Smooth muscle cell (in vitro differentiated cells): Measurements from ENCODE around the gene SCP2D1. TPM values are rescaled to one million over a fixed set of nuclear protein-coding genes. Genes with fewer than 3 reads are reported as not detected.

Source experiments
- DNase-seq: peaks from one replicate; lab custom pipeline; 2025; ENCODE audit not compliant: unreplicated experiment; lab: John Stamatoyannopoulos, UW
- H2AFZ ChIP-seq: fragments of 200-600 bp; sonication (generic); 2 replicates; pipeline ENCODE4 v1.6.0; 2016; ENCODE audit warnings: antibody characterized with exemption, low read depth, mild to moderate bottlenecking
- H3F3A ChIP-seq: fragments of 200-600 bp; sonication (generic); 2 replicates; pipeline ENCODE4 v1.6.0; 2017; ENCODE audit warnings: antibody characterized with exemption, low read depth
- H3K27ac ChIP-seq: fragments of 200-600 bp; sonication (generic); 2 replicates; pipeline ENCODE4 v1.5.1; 2016; ENCODE audit warnings: low read depth, mild to moderate bottlenecking
- H3K27me3 ChIP-seq: fragments of 200-600 bp; sonication (generic); 2 replicates; pipeline ENCODE4 v1.6.1; 2016; ENCODE audit warnings: low read depth, mild to moderate bottlenecking
- H3K36me3 ChIP-seq: fragments of 200-600 bp; sonication (generic); 2 replicates; pipeline ENCODE4 v1.5.1; 2016; ENCODE audit warnings: low read depth
- H3K4me1 ChIP-seq: fragments of 200-600 bp; sonication (generic); 2 replicates; pipeline ENCODE4 v1.5.1; 2016; ENCODE audit warnings: low read depth
- H3K4me2 ChIP-seq: fragments of 200-600 bp; sonication (generic); 2 replicates; pipeline ENCODE4 v1.6.0; 2016; ENCODE audit warnings: mild to moderate bottlenecking
- H3K4me3 ChIP-seq: fragments of 200-600 bp; sonication (generic); 2 replicates; pipeline ENCODE4 v1.5.1; 2016; ENCODE audit warnings: mild to moderate bottlenecking
- H3K79me2 ChIP-seq: fragments of 200-600 bp; sonication (generic); 2 replicates; pipeline ENCODE4 v1.6.0; 2016; ENCODE audit warnings: low read depth, mild to moderate bottlenecking
- H3K9ac ChIP-seq: fragments of 200-600 bp; sonication (generic); 2 replicates; pipeline ENCODE4 v1.6.0; 2016; ENCODE audit warnings: low read depth
- H3K9me3 ChIP-seq: fragments of 200-600 bp; sonication (generic); replicated peaks from 2 replicates; pipeline ENCODE4 v1.5.1; 2016; ENCODE audit warnings: low read depth
- H4K20me1 ChIP-seq: fragments of 200-600 bp; sonication (generic); 2 replicates; pipeline ENCODE4 v1.6.0; 2016; ENCODE audit warnings: low read depth
- CTCF ChIP-seq: fragments of 200-600 bp; sonication (generic); IDR thresholded peaks from 2 replicates; pipeline ENCODE4 v1.5.1; 2017; ENCODE audit warnings: borderline replicate concordance, mild to moderate bottlenecking, antibody characterized with exemption; ENCODE audit not compliant: insufficient read depth, poor library complexity, severe bottlenecking
- WGBS: methylation state at CpG from one replicate; pipeline ENCODE4 v1.1.7; 2016; ENCODE audit warnings: low lambda C conversion rate; 5-methylcytosine and 5-hydroxymethylcytosine counted together
- polyA plus RNA-seq: library from polyadenylated mRNA; unstranded; fragments of >200 nt; fragmentation: Nextera tagmentation; extraction: Ambion mirVana; gene quantifications from 2 replicates; pipeline ENCODE4 v1.2.1, GENCODE V29; 2016
- total RNA-seq: library from RNA; depleted of rRNA; stranded (reverse); fragments of >200 nt; gene quantifications from 2 replicates; pipeline ENCODE4 v1.2.3, GENCODE V29; 2014

The SCP2D1 gene
- total and polyA plus RNA-seq, 2 experiments from 2014 or later = not detected

- Histone ChIP-seq H4K20me1 (no peaks in the 10 kb centered on the region), H3K27me3 (no peaks in the 10 kb centered on the region), H2AFZ (no peak overlapping the region), H3K36me3 (no peaks in the 10 kb centered on the region), H3K79me2 (no peaks in the 10 kb centered on the region), H3K4me3 (no peak overlapping the region), H3F3A (no peaks in the 10 kb centered on the region), H3K9me3 (no peaks in the 10 kb centered on the region), H3K27ac (no peak overlapping the region), H3K4me2 (no peak overlapping the region), H3K9ac (no peak overlapping the region), H3K4me1 (no peaks in the 10 kb centered on the region)
- DNase-seq = no peak
- 84% methylated on average over 5 of the region's 5 CpGs for WGBS
- no peak for TF ChIP-seq CTCF
Observed at GRCh38 chr20:18775633-18776032, 38.0 kb upstream of the SCP2D1 start.

GRCh38 chr20:18778690-18779392 is 34.7 kb upstream of the SCP2D1 start:
- H3K9me3 ChIP-seq = no peaks in the 10 kb centered on the region
- no peaks in the 10 kb centered on the region for H3K79me2 ChIP-seq
- 59% methylated on average over 10 of the region's 10 CpGs for WGBS
- no peak overlapping the region for H3K4me2 ChIP-seq
- no peaks in the 10 kb centered on the region for H4K20me1 ChIP-seq
- H3K36me3 ChIP-seq = no peaks in the 10 kb centered on the region
- H3K9ac ChIP-seq = no peak overlapping the region
- DNase-seq = no peak
- H2AFZ ChIP-seq = no peak overlapping the region
- H3K4me3 ChIP-seq = no peak overlapping the region
- H3K4me1 ChIP-seq = no peaks in the 10 kb centered on the region
- H3K27ac ChIP-seq = no peak overlapping the region
- H3F3A ChIP-seq = no peaks in the 10 kb centered on the region
- no peaks in the 10 kb centered on the region for H3K27me3 ChIP-seq
- TF ChIP-seq CTCF = no peak

- H3K4me2 ChIP-seq = no peak overlapping the region
Observed at GRCh38 chr20:18780385-18781130, 33.0 kb upstream of the SCP2D1 start.

More at GRCh38 chr20:18780385-18781130, 33.0 kb upstream of the SCP2D1 start:
- H3K27ac ChIP-seq = no peak overlapping the region
- no peak for TF ChIP-seq CTCF
- H2AFZ ChIP-seq = no peak overlapping the region
- H3K4me3 ChIP-seq = no peak overlapping the region
- no peaks in the 10 kb centered on the region for H4K20me1 ChIP-seq
- no peak overlapping the region for H3K9ac ChIP-seq
- no peaks in the 10 kb centered on the region for H3F3A ChIP-seq
- H3K9me3 ChIP-seq = no peaks in the 10 kb centered on the region
- H3K27me3 ChIP-seq = no peaks in the 10 kb centered on the region
- H3K79me2 ChIP-seq = no peaks in the 10 kb centered on the region
- 89% methylated on average over 9 of the region's 9 CpGs for WGBS
- H3K4me1 ChIP-seq = no peaks in the 10 kb centered on the region
- no peak for DNase-seq
- no peaks in the 10 kb centered on the region for H3K36me3 ChIP-seq
